B cell (primary cell): ENCODE results near the gene RHEBL1. TPM values are rescaled to one million over a fixed set of nuclear protein-coding genes. Genes with fewer than 3 reads are reported as not detected.
"Not testable (repeated sequence)": the region's sequence is repeated elsewhere in the genome, so short reads cannot be mapped to it uniquely, and the experiment has no call there.

Source experiments
- ATAC-seq: fragments of 200-7000 bp; cut with Tn5 transposase; one replicate; pipeline ENCODE4 v1.10.0; 2021; ENCODE audit warnings: low read depth, mild to moderate bottlenecking, moderate number of reproducible peaks, moderate library complexity
- CTCF ChIA-PET: fragments of 350-600 bp; sonication (Branson Sonifier 250); formaldehyde crosslinking; loops from one replicate; lab custom pipeline; 2021; ENCODE audit warnings: antibody characterized with exemption, inconsistent platforms; lab: Charles Lee
- POLR2A ChIA-PET: fragments of 350-600 bp; sonication (Branson Sonifier 250); formaldehyde crosslinking; loops from one replicate; lab custom pipeline; 2021; ENCODE audit warnings: antibody characterized with exemption; lab: Charles Lee
- DNase-seq: peaks from one replicate; pipeline ENCODE4 v3.0.0; 2013
- H2AFZ ChIP-seq: 2 replicates; pipeline ENCODE4 v1.6.1; 2012; ENCODE audit warnings: mild to moderate bottlenecking, low read depth, low read length; ENCODE audit not compliant: insufficient read depth, poor library complexity, severe bottlenecking
- H3K27ac ChIP-seq, 2 donors: 1 replicate in 1 of 2; 2 replicates in 1 of 2; pipeline ENCODE4 v1.5.1; 2012 to 2013; ENCODE audit warnings: low read length in 2 of 2, mild to moderate bottlenecking in 2 of 2, moderate library complexity in 1 of 2
- H3K27me3 ChIP-seq, 4 experiments: fragments of 200-600 bp in 1 of 4; sonication (generic) in 1 of 4; replicated peaks in 1 of 4; 1 replicate in 2 of 4; 2 replicates in 2 of 4; pipeline versions ENCODE4 v1.6.1 to v1.7.0; 2013 to 2016; ENCODE audit warnings: low read length in 3 of 4, mild to moderate bottlenecking in 2 of 4, mixed read lengths in 1 of 4, moderate library complexity in 1 of 4; ENCODE audit not compliant: insufficient read depth in 4 of 4, control insufficient read depth in 3 of 4; ENCODE audit errors: control extremely low read depth in 1 of 4
- H3K36me3 ChIP-seq, 2 experiments: replicated peaks in 1 of 2; 1 replicate in 1 of 2; 2 replicates in 1 of 2; pipeline versions ENCODE4 v1.6.1 to v1.7.1; 2013; ENCODE audit warnings: low read length in 1 of 2; ENCODE audit not compliant: insufficient read depth in 2 of 2, control insufficient read depth in 1 of 2; ENCODE audit errors: control extremely low read depth in 1 of 2, extremely low read depth in 1 of 2
- H3K4me1 ChIP-seq, 2 donors: fragments of 200-600 bp in 1 of 2; sonication (generic) in 1 of 2; 1 replicate in 1 of 2; 2 replicates in 1 of 2; pipeline versions ENCODE4 v1.5.1 to v1.6.1; 2013 to 2017; ENCODE audit warnings: low read length in 2 of 2; ENCODE audit not compliant: control insufficient read depth in 2 of 2, insufficient read depth in 2 of 2
- H3K4me2 ChIP-seq: replicated peaks from 2 replicates; pipeline ENCODE3; 2012; ENCODE audit warnings: mild to moderate bottlenecking, low read depth, low read length; ENCODE audit not compliant: poor library complexity, severe bottlenecking
- H3K4me3 ChIP-seq, 5 experiments: fragments of 200-600 bp in 1 of 5; sonication (generic) in 1 of 5; 1 replicate in 3 of 5; 2 replicates in 2 of 5; pipeline versions ENCODE4 v1.5.1 to v1.7.0; 2011 to 2016; ENCODE audit warnings: low read length in 4 of 5, mild to moderate bottlenecking in 4 of 5, low read depth in 2 of 5, control low read depth in 1 of 5, moderate library complexity in 1 of 5; ENCODE audit not compliant: insufficient read depth in 1 of 5; ENCODE audit errors: control extremely low read depth in 1 of 5, extremely low read depth in 1 of 5
- H3K79me2 ChIP-seq: fragments of 200-600 bp; sonication (generic); one replicate; pipeline ENCODE4 v1.6.0; 2016; ENCODE audit warnings: low read length; ENCODE audit not compliant: control insufficient read depth, insufficient read depth
- H3K9ac ChIP-seq: fragments of 200-600 bp; sonication (generic); 2 replicates; pipeline ENCODE4 v1.6.1; 2017; ENCODE audit warnings: mild to moderate bottlenecking, low read length, moderate library complexity
- H3K9me3 ChIP-seq, 3 donors: one replicate each; pipeline versions ENCODE4 v1.6.1 to v1.7.1; 2013; ENCODE audit warnings: low read length in 2 of 3; ENCODE audit not compliant: control insufficient read depth in 2 of 3, insufficient read depth in 1 of 3; ENCODE audit errors: control extremely low read depth in 1 of 3
- H4K20me1 ChIP-seq: 2 replicates; pipeline ENCODE4 v1.6.0; 2012; ENCODE audit warnings: mild to moderate bottlenecking, low read length; ENCODE audit not compliant: insufficient read depth, control insufficient read depth, poor library complexity, severe bottlenecking
- H3K27ac Mint-ChIP-seq: one replicate; pipeline ENCODE4 v1.8.0; 2021; ENCODE audit warnings: mixed read lengths
- H3K27me3 Mint-ChIP-seq: one replicate; pipeline ENCODE4 v1.8.0; 2021; ENCODE audit warnings: mixed read lengths
- H3K4me1 Mint-ChIP-seq: one replicate; pipeline ENCODE4 v1.8.0; 2021; ENCODE audit warnings: mixed read lengths
- H3K4me3 Mint-ChIP-seq: one replicate; pipeline ENCODE4 v1.8.0; 2021; ENCODE audit warnings: mixed read lengths
- H3K9me3 Mint-ChIP-seq: one replicate; pipeline ENCODE4 v1.8.0; 2022; ENCODE audit warnings: mixed read lengths; ENCODE audit not compliant: insufficient read depth
- CTCF ChIP-seq: fragments of 200-600 bp; IDR thresholded peaks from one replicate; pipeline ENCODE4 v1.8.0; 2022; ENCODE audit warnings: antibody characterized with exemption, mild to moderate bottlenecking
- EZH2 ChIP-seq: IDR thresholded peaks from 2 replicates; pipeline ENCODE4 v1.6.1; 2012; ENCODE audit warnings: borderline replicate concordance, low read depth, mild to moderate bottlenecking, moderate library complexity, low read length; ENCODE audit not compliant: insufficient read depth, poor library complexity, severe bottlenecking
- WGBS: methylation state at CpG from one replicate; pipeline ENCODE4 v1.1.5; 2013; ENCODE audit warnings: missing lambda C conversion rate; ENCODE audit not compliant: insufficient coverage; 5-methylcytosine and 5-hydroxymethylcytosine counted together
- intact Hi-C: fragments of 100-400 bp; cut with micrococcal nuclease; formaldehyde crosslinking; loops from one replicate; pipeline ENCODE4 v1.10.0; 2022
- polyA plus RNA-seq: library from polyadenylated mRNA; depleted of rRNA; stranded (reverse); fragments of >200 nt; gene quantifications from 2 replicates; pipeline ENCODE4 v1.2.3, GENCODE V29; 2012
- total RNA-seq, 2 donors: library from RNA; stranded (reverse); fragments of 120-200 nt in 1 of 2; gene quantifications; 1 replicate in 1 of 2; 2 replicates in 1 of 2; pipeline versions ENCODE4 v1.2.3 to v1.2.4, GENCODE V29; 2013 to 2022

The RHEBL1 gene
- total and polyA plus RNA-seq, 2 donors (not counting 1 experiment from before 2014, with no cell fraction given), result 3.0 to 6.1 TPM

- Histone ChIP-seq H3K4me2 (no peak overlapping the region), H3K4me3 (no peak overlapping the region), H3K27ac (no peak overlapping the region), H2AFZ (no peak overlapping the region), H3K4me1 (peaks cover 14 to 21% of the 10 kb centered on the region in 2 donors), H3K79me2 (peaks cover 17% of the 10 kb centered on the region), H3K9me3 (no peaks in the 10 kb centered on the region), H3K27me3 (no peaks in the 10 kb centered on the region), H4K20me1 (no peaks in the 10 kb centered on the region), H3K9ac (no peak overlapping the region), H3K36me3 (peaks cover 0 to 7% of the 10 kb centered on the region in 2 experiments)
- DNase-seq, result no peak
- ATAC-seq, result no peak
- Mint-ChIP-seq H3K9me3 (no peaks in the 10 kb centered on the region), H3K27me3 (no peaks in the 10 kb centered on the region), H3K4me3 (no peak overlapping the region), H3K4me1 (peaks cover 28% of the 10 kb centered on the region), H3K27ac (no peak overlapping the region)
- POLR2A ChIA-PET, result interaction anchor here (0.5 kb wide), 1 partner anchor 97 kb away, joined by 4 read pairs; no protein-coding TSS in a partner anchor
- CTCF ChIA-PET, result interaction anchor here (0.7 to 11.4 kb wide), 10 partner anchors 7 to 218 kb away, joined by 3 to 199 read pairs (median 10); partner anchors contain the start of genes DHH and TUBA1A
- intact Hi-C loops, result loop anchor here (10.0 kb wide), 1 partner anchor 351 kb away; the partner anchor contains the start of gene CCNT1
- TF ChIP-seq EZH2 (no peak), CTCF (no peak)
- 95% methylated on average over 4 of the region's 4 CpGs for WGBS
Observed at GRCh38 chr12:49066120-49066519, 3.7 kb downstream of the RHEBL1 start.

GRCh38 chr12:49064767-49065152 is 5.0 kb downstream of the RHEBL1 start:
- Histone ChIP-seq H3K36me3 (peaks cover 0 to 7% of the 10 kb centered on the region in 2 experiments), H2AFZ (no peak overlapping the region), H3K4me1 (peaks cover 13 to 19% of the 10 kb centered on the region in 2 donors), H4K20me1 (peaks cover under 1% of the 10 kb centered on the region), H3K79me2 (peaks cover 31% of the 10 kb centered on the region), H3K27ac (no peak overlapping the region), H3K27me3 (no peaks in the 10 kb centered on the region), H3K9ac (no peak overlapping the region), H3K4me3 (no peak overlapping the region), H3K9me3 (no peaks in the 10 kb centered on the region), H3K4me2 (no peak overlapping the region)
- Mint-ChIP-seq H3K4me3 (no peak overlapping the region), H3K27ac (no peak overlapping the region), H3K9me3 (no peaks in the 10 kb centered on the region), H3K27me3 (no peaks in the 10 kb centered on the region), H3K4me1 (peaks cover 24% of the 10 kb centered on the region)
- TF ChIP-seq CTCF (no peak), EZH2 (no peak)
- ATAC-seq, result no peak
- ChIA-PET CTCF (interaction anchor here (0.6 to 11.4 kb wide), 32 partner anchors 8 to 541 kb away, joined by 3 to 199 read pairs (median 4); partner anchors contain the start of genes DHH, FAM186B, LMBR1L and TUBA1B), POLR2A (interaction anchor here (0.8 kb wide), 1 partner anchor 171 kb away, joined by 6 read pairs; no protein-coding TSS in a partner anchor)
- no peak for DNase-seq
- 86% methylated on average over 1 of the region's 5 CpGs for WGBS
- intact Hi-C loops, result loop anchor here (1.0 to 10.0 kb wide), 4 partner anchors 28 to 350 kb away; partner anchors contain the start of gene CCNT1

- Mint-ChIP-seq H3K4me3 (peak overlapping the region; percentile 13), H3K4me1 (peaks cover 36% of the 10 kb centered on the region)
- H3K27me3 ChIP-seq, H3K9ac ChIP-seq, DNase-seq, H3K9me3 ChIP-seq, H3K4me2 ChIP-seq, H2AFZ ChIP-seq, H3K4me3 ChIP-seq, POLR2A ChIA-PET, H3K27ac ChIP-seq, H3K9me3 Mint-ChIP-seq, H3K36me3 ChIP-seq, H3K27ac Mint-ChIP-seq, H3K27me3 Mint-ChIP-seq, ATAC-seq: not testable (repeated sequence)
- CTCF ChIA-PET, result interaction anchor here (1.4 to 6.6 kb wide), 4 partner anchors 34 to 174 kb away, joined by 3 to 199 read pairs (median 40); partner anchors contain the start of gene DHH
- H3K4me1 ChIP-seq, result peaks cover 31 to 36% of the 10 kb centered on the region in 2 donors
- intact Hi-C loops, result loop anchor here (2.0 to 10.0 kb wide), 2 partner anchors 69 to 347 kb away; partner anchors contain the start of genes CCNT1 and TUBA1B
- peaks cover 49% of the 10 kb centered on the region for H3K79me2 ChIP-seq
- WGBS, result 100% methylated on average over 7 of the region's 17 CpGs
- H4K20me1 ChIP-seq, result peaks cover 29% of the 10 kb centered on the region
Observed at GRCh38 chr12:49061916-49062315, 7.9 kb downstream of the RHEBL1 start.
